GM12892 (cell line): ENCODE results near the gene NTSR1.

Source experiments
- POLR2A ChIP-seq: IDR thresholded peaks from 2 replicates; pipeline ENCODE4 v1.6.1; 2011; ENCODE audit warnings: low read depth, low read length, control low read depth
- POLR2AphosphoS5 ChIP-seq: IDR thresholded peaks from 2 replicates; pipeline ENCODE4 v1.6.1; 2011; ENCODE audit warnings: low read depth, low read length, control low read depth

DNA sequence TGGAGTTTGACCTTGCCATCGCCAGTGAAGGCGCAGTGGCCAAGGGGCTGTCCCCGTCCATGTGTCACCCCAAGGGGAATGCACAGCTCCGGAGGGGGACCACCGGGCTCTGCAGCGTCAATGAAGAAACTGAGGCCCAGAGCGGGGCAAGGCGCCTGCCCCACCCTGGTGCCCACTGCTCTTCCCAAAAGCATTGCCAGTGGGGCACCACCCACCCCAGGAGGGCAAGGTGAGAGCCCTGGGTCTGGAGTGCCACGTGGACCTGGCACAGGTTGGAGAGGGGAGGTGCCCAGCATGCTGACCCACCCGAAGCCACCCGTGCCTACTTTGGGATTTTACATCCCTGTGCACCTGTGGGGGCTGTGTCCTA, 8.3 kb downstream of the NTSR1 start:
- TF ChIP-seq POLR2A = no peak
- TF ChIP-seq POLR2AphosphoS5 = no peak
